GM12878 (cell line): Measurements from ENCODE around the gene KRT80. TPM values are rescaled to one million over a fixed set of nuclear protein-coding genes. Genes with fewer than 3 reads are reported as not detected.

Experiments
- ATAC-seq: fragments of 200-7000 bp; cut with Tn5 transposase; 3 replicates; pipeline ENCODE4 v1.9.1; 2020; ENCODE audit warnings: mild to moderate bottlenecking, moderate library complexity
- BruUV-seq: library from RNA; stranded (reverse); fragments of 400-500 nt; replicated peaks from 2 replicates; lab custom pipeline; 2021; lab: Mats Ljungman, UMichigan
- CTCF ChIA-PET: fragments of 300-600 bp; sonication (Branson Sonifier 250); formaldehyde crosslinking; extraction: SDS; loops from one replicate; lab custom pipeline; 2021; ENCODE audit warnings: inconsistent platforms; lab: Yijun Ruan, JAX
- POLR2A ChIA-PET: fragments of 350-600 bp; formaldehyde crosslinking; extraction: SDS; loops from one replicate; lab custom pipeline; 2021; ENCODE audit warnings: inconsistent platforms; lab: Charles Lee
- RAD21 ChIA-PET: fragments of 300-600 bp; sonication (Branson Sonifier 250); formaldehyde crosslinking; loops from one replicate; lab custom pipeline; 2023; ENCODE audit warnings: antibody characterized with exemption; ENCODE audit not compliant: unreplicated experiment; lab: Charles Lee
- SMC1A ChIA-PET: fragments of 300-600 bp; sonication (Branson Sonifier 250); formaldehyde crosslinking; loops from one replicate; lab custom pipeline; 2023; ENCODE audit not compliant: unreplicated experiment, uncharacterized antibody; lab: Charles Lee
- DNase-seq: peaks from one replicate; pipeline ENCODE4 v3.0.0-alpha.2; 2011; ENCODE audit warnings: low read depth, low spot score
- FAIRE-seq: peaks from 3 replicates; lab custom pipeline; 2011; peaks lifted over from hg19 to GRCh38; lab: Jason Lieb, UNC
- H2AFZ ChIP-seq: 2 replicates; pipeline ENCODE4 v1.6.0; 2011; ENCODE audit warnings: low read depth, low read length, control low read depth; ENCODE audit not compliant: control insufficient read depth
- H3K27ac ChIP-seq: 2 replicates; pipeline ENCODE4 v1.5.1; 2011; ENCODE audit warnings: control low read depth; ENCODE audit not compliant: control insufficient read depth, insufficient read depth
- H3K27me3 ChIP-seq, 2 experiments: replicated peaks in 1 of 2; 2 replicates each; pipeline versions ENCODE4 v1.6.0 to v1.6.1; 2011; ENCODE audit warnings: low read length in 1 of 2; ENCODE audit not compliant: control insufficient read depth in 2 of 2, insufficient read depth in 2 of 2
- H3K36me3 ChIP-seq, 2 experiments: 2 replicates each; pipeline ENCODE4 v1.5.1; 2011; ENCODE audit warnings: low read length in 1 of 2; ENCODE audit not compliant: control insufficient read depth in 2 of 2, insufficient read depth in 2 of 2
- H3K4me1 ChIP-seq: 2 replicates; pipeline ENCODE4 v1.6.1; 2011; ENCODE audit warnings: mild to moderate bottlenecking, low read length, moderate library complexity, mixed read lengths; ENCODE audit not compliant: control insufficient read depth, insufficient read depth
- H3K4me2 ChIP-seq: 2 replicates; pipeline ENCODE4 v1.6.0; 2011; ENCODE audit warnings: control low read depth; ENCODE audit not compliant: control insufficient read depth, insufficient read depth
- H3K4me3 ChIP-seq: fragments of 200-600 bp; sonication (generic); 2 replicates; pipeline ENCODE4 v1.5.1; 2016
- H3K79me2 ChIP-seq: 2 replicates; pipeline ENCODE4 v1.6.0; 2011; ENCODE audit warnings: low read length; ENCODE audit not compliant: control insufficient read depth, insufficient read depth
- H3K9ac ChIP-seq: 2 replicates; pipeline ENCODE4 v1.8.0; 2011; ENCODE audit warnings: low read length, control low read depth, mixed read lengths; ENCODE audit not compliant: control insufficient read depth, insufficient read depth
- H3K9me3 ChIP-seq: replicated peaks from 3 replicates; pipeline ENCODE4 v1.5.1; 2011; ENCODE audit warnings: mild to moderate bottlenecking, low read length; ENCODE audit not compliant: control insufficient read depth, insufficient read depth
- H4K20me1 ChIP-seq: 2 replicates; pipeline ENCODE4 v1.6.0; 2011; ENCODE audit not compliant: control insufficient read depth, insufficient read depth
- E4F1 ChIP-seq: fragments of 450-650 bp; IDR thresholded peaks from 2 replicates; pipeline ENCODE4 v1.6.1; 2018; ENCODE audit warnings: borderline replicate concordance, mild to moderate bottlenecking; ENCODE audit not compliant: partially characterized antibody
- EGR1 ChIP-seq, 2 experiments: IDR thresholded peaks; 1 replicate in 1 of 2; 2 replicates in 1 of 2; pipeline ENCODE4 v1.6.1; 2011 to 2012; ENCODE audit warnings: low read depth in 2 of 2, low read length in 2 of 2, borderline replicate concordance in 1 of 2, mild to moderate bottlenecking in 1 of 2, moderate library complexity in 1 of 2
- GATAD2B ChIP-seq: fragments of 450-650 bp; conservative IDR thresholded peaks from 2 replicates; pipeline ENCODE4 v1.6.1; 2017; ENCODE audit warnings: low read depth, mild to moderate bottlenecking, moderate library complexity
- HDGF ChIP-seq: fragments of 450-650 bp; IDR thresholded peaks from 2 replicates; pipeline ENCODE4 v1.6.1; 2016; ENCODE audit warnings: antibody characterized with exemption
- LARP7 ChIP-seq: fragments of 450-650 bp; IDR thresholded peaks from 2 replicates; pipeline ENCODE4 v1.6.1; 2017; ENCODE audit warnings: mild to moderate bottlenecking
- MEF2A ChIP-seq: IDR thresholded peaks from 2 replicates; pipeline ENCODE4 v1.6.1; 2011; ENCODE audit warnings: low read depth, mild to moderate bottlenecking, low read length, moderate library complexity; ENCODE audit not compliant: insufficient read depth
- MEF2B ChIP-seq: fragments of 450-650 bp; IDR thresholded peaks from 2 replicates; pipeline ENCODE4 v1.6.1; 2018; ENCODE audit warnings: mild to moderate bottlenecking, moderate library complexity; ENCODE audit not compliant: partially characterized antibody, poor library complexity, severe bottlenecking
- MTA2 ChIP-seq: fragments of 450-650 bp; IDR thresholded peaks from 2 replicates; pipeline ENCODE4 v1.6.1; 2016; ENCODE audit warnings: low read depth, mild to moderate bottlenecking, moderate library complexity
- PML ChIP-seq: IDR thresholded peaks from 2 replicates; pipeline ENCODE4 v1.6.1; 2012; ENCODE audit warnings: low read length, inconsistent platforms
- RBBP5 ChIP-seq: fragments of 200-600 bp; sonication (generic); conservative IDR thresholded peaks from 2 replicates; pipeline ENCODE4 v1.6.1; 2016
- RCOR1 ChIP-seq: conservative IDR thresholded peaks from 2 replicates; pipeline ENCODE4 v1.6.1; 2012; ENCODE audit warnings: low read depth, low read length, improper control_type of control experiment
- SIN3A ChIP-seq: IDR thresholded peaks from 2 replicates; pipeline ENCODE4 v1.6.1; 2012; ENCODE audit warnings: low read depth, low read length, improper control_type of control experiment
- SRF ChIP-seq, 2 experiments: IDR thresholded peaks; 2 replicates each; pipeline ENCODE4 v1.6.1; 2011; ENCODE audit warnings: low read depth in 2 of 2, low read length in 2 of 2, mild to moderate bottlenecking in 1 of 2, moderate library complexity in 1 of 2
- WRNIP1 ChIP-seq: IDR thresholded peaks from 2 replicates; pipeline ENCODE4 v1.6.1; 2011; ENCODE audit warnings: low read depth, low read length, improper control_type of control experiment, borderline replicate concordance
- ZNF217 ChIP-seq: fragments of 450-650 bp; IDR thresholded peaks from 2 replicates; pipeline ENCODE4 v1.6.1; 2017; ENCODE audit warnings: antibody characterized with exemption, mild to moderate bottlenecking
- ZNF274 ChIP-seq: IDR thresholded peaks from one replicate; pipeline ENCODE4 v1.8.0; 2011; ENCODE audit not compliant: insufficient read length, insufficient read depth
- WGBS: methylation state at CpG from one replicate; pipeline ENCODE4 v1.1.6; 2016; ENCODE audit warnings: low lambda C conversion rate; ENCODE audit not compliant: insufficient replicate concordance, insufficient coverage; ENCODE audit errors: missing lambda C conversion rate; 5-methylcytosine and 5-hydroxymethylcytosine counted together
- in situ Hi-C: fragments of 300-500 bp; cut with MboI; formaldehyde crosslinking; loops from 9 replicates; pipeline ENCODE4 v1.14.3; 2018; ENCODE audit warnings: mixed read lengths
- intact Hi-C: fragments of 100-400 bp; cut with micrococcal nuclease; formaldehyde crosslinking; loops from one replicate; pipeline ENCODE4 v1.14.2; 2022; ENCODE audit not compliant: unreplicated experiment
- polyA plus RNA-seq, 11 experiments: library from polyadenylated mRNA; depleted of rRNA in 4 of 11; unstranded in 6 of 11; stranded (reverse) in 5 of 11; fragments of >200 nt; fragmentation: Nextera tagmentation in 4 of 11; fragmentation: Illumina TruSeq in 1 of 11; extraction: Ambion mirVana in 4 of 11; extraction: Trizol in 1 of 11; gene quantifications; 1 replicate in 1 of 11; 2 replicates in 10 of 11; pipeline versions ENCODE4 v1.2.1 to v1.2.3, GENCODE V29; 2011 to 2016; ENCODE audit warnings: inconsistent platforms in 2 of 11, missing spikeins in 2 of 11, low read depth in 1 of 11
- total RNA-seq, 4 experiments: library from RNA; depleted of rRNA in 3 of 4; stranded (reverse); fragments of >200 nt in 3 of 4; fragmentation: Illumina TruSeq in 1 of 4; extraction: Trizol in 1 of 4; gene quantifications; 2 replicates each; pipeline versions ENCODE4 v1.2.1 to v1.2.3, GENCODE V29; 2013 to 2021

KRT80 gene
- total and polyA plus RNA-seq, 10 of the 15 experiments (the other 5 are each of a cell fraction or from before 2014, with no cell fraction given), result 0.01 TPM; not detected in 9

GRCh38 chr12:52190860-52191729 lies 719 bp downstream of the KRT80 start:
- POLR2A ChIA-PET, result no interaction called here

More at GRCh38 chr12:52190860-52191729, 719 bp downstream of the KRT80 start:
- BruUV-seq, result no TSS peak
- FAIRE-seq (no peak), DNase-seq (no peak), ATAC-seq (no peak)
- Histone ChIP-seq H3K4me2 (no peak overlapping the region), H3K9me3 (no peaks in the 10 kb centered on the region), H3K27ac (no peak overlapping the region), H3K4me1 (no peaks in the 10 kb centered on the region), H2AFZ (no peak overlapping the region), H3K36me3 (no peaks in the 10 kb centered on the region), H3K9ac (no peak overlapping the region), H3K27me3 (no peaks in the 10 kb centered on the region; a peak in 2 of 4 replicates), H4K20me1 (no peaks in the 10 kb centered on the region), H3K4me3 (no peak overlapping the region), H3K79me2 (no peaks in the 10 kb centered on the region)
- ChIA-PET CTCF (interaction anchor here (1.3 to 1.6 kb wide), 2 partner anchors 8 to 89 kb away, joined by 4 read pairs; no protein-coding TSS in a partner anchor), SMC1A (no interaction called here), RAD21 (no interaction called here)
- WGBS, result 15% methylated on average over 16 of the region's 16 CpGs
- intact Hi-C loops, result no loop called here
- in situ Hi-C loops, result no loop called here
- no peak for TF ChIP-seq WRNIP1
- no peak for TF ChIP-seq HDGF
- TF ChIP-seq MEF2B, result no peak
- no peak for TF ChIP-seq PML
- TF ChIP-seq ZNF274, result no peak
- no peak for TF ChIP-seq MEF2A
- no peak for TF ChIP-seq EGR1 (IDR thresholded peaks at IDR 0.05; ENCODE audit: borderline replicate concordance in 1 of 2, low read depth in 2 of 2, low read length in 2 of 2)
- TF ChIP-seq RBBP5, result no peak
- TF ChIP-seq E4F1, result no peak
- TF ChIP-seq SIN3A, result no peak
- no peak for TF ChIP-seq GATAD2B
- TF ChIP-seq ZNF217, result no peak
- TF ChIP-seq RCOR1, result no peak
- no peak for TF ChIP-seq LARP7
- no peak for TF ChIP-seq MTA2
- TF ChIP-seq SRF (IDR thresholded peaks at IDR 0.05; ENCODE audit: low read depth in 2 of 2, low read length in 2 of 2), result no peak
